ENCODE measurements around the gene CERS3. TPM values are rescaled to one million over a fixed set of nuclear protein-coding genes. Genes with fewer than 3 reads are reported as not detected.

The CERS3 gene
- polyA plus RNA-seq, 1 donor (not counting 4 experiments of a cell fraction or from before 2014, with no cell fraction given): 23.5 TPM

DNA sequence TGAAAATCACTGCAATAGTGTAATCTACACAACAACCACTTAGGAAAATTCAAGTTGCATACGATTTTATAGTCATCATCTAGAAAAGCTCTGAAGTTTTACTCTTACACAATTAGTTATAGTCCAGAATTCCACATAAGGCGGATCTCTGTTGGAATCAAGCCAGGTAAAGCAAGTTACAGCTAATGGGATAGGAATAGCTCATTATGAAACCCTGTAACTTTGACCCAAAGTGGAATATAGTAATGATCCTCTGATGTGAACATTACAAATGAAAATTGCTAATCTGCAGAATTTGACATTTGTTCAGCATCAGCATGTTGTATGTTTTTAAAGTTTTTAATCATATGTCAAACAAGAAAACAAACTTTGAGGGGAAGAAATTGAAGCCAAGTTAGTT lies 4.4 kb downstream of the CERS3 start:
- Histone ChIP-seq H3K4me1 (ENCODE audit: control insufficient read depth, extremely low read depth, insufficient read depth, low read length) (peaks cover 9% of the 10 kb centered on the region), H3K9ac (ENCODE audit: control insufficient read depth, extremely low read depth, insufficient read depth, low read length) (no peak overlapping the region), H4K20me1 (ENCODE audit: control insufficient read depth, extremely low read depth, insufficient read depth, low read length) (no peaks in the 10 kb centered on the region), H3K27me3 (ENCODE audit: control insufficient read depth, extremely low read depth, insufficient read depth, low read length) (no peaks in the 10 kb centered on the region), H3K27ac (ENCODE audit: control insufficient read depth, insufficient read depth, low read length) (no peak overlapping the region), H3K9me3 (ENCODE audit: control insufficient read depth, low read depth, low read length) (no peaks in the 10 kb centered on the region), H3K4me2 (ENCODE audit: control insufficient read depth, extremely low read depth, insufficient read depth, low read depth, low read length) (no peak overlapping the region), H3K4me3 (ENCODE audit: control insufficient read depth in 2 of 3, extremely low read depth in 1 of 3, insufficient read depth in 2 of 3, low read depth in 1 of 3, low read length in 3 of 3) (no peak overlapping the region), H2AFZ (ENCODE audit: control insufficient read depth, low read length) (no peak overlapping the region), H3K36me3 (ENCODE audit: control insufficient read depth in 2 of 2, extremely low read depth in 1 of 2, insufficient read depth in 2 of 2, low read length in 2 of 2) (peaks cover 6 to 10% of the 10 kb centered on the region in 2 experiments), H3K79me2 (ENCODE audit: control insufficient read depth, insufficient read depth, low read length) (peaks cover 2% of the 10 kb centered on the region), H3K9me1 (ENCODE audit: control insufficient read depth, extremely low read depth, insufficient read depth, low read length) (no peaks in the 10 kb centered on the region)
- FAIRE-seq (no peak), DNase-seq (ENCODE audit: low read depth, low spot score) (no peak)
- dilution Hi-C loops (cut with MboI; ENCODE audit: extremely low pct_ligation_motif_present, low sequenced_read_pairs): no loop called here
- TF ChIP-seq, protein P1, sequence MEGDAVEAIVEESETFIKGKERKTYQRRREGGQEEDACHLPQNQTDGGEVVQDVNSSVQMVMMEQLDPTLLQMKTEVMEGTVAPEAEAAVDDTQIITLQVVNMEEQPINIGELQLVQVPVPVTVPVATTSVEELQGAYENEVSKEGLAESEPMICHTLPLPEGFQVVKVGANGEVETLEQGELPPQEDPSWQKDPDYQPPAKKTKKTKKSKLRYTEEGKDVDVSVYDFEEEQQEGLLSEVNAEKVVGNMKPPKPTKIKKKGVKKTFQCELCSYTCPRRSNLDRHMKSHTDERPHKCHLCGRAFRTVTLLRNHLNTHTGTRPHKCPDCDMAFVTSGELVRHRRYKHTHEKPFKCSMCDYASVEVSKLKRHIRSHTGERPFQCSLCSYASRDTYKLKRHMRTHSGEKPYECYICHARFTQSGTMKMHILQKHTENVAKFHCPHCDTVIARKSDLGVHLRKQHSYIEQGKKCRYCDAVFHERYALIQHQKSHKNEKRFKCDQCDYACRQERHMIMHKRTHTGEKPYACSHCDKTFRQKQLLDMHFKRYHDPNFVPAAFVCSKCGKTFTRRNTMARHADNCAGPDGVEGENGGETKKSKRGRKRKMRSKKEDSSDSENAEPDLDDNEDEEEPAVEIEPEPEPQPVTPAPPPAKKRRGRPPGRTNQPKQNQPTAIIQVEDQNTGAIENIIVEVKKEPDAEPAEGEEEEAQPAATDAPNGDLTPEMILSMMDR (optimal IDR thresholded peaks at IDR 0.05 in 1 of 3, IDR thresholded peaks at IDR 0.05 in 1 of 3, conservative IDR thresholded peaks at IDR 0.05 in 1 of 3; ENCODE audit: extremely low read depth in 1 of 3, insufficient read depth in 2 of 3, low read length in 3 of 3): no peak

DNA sequence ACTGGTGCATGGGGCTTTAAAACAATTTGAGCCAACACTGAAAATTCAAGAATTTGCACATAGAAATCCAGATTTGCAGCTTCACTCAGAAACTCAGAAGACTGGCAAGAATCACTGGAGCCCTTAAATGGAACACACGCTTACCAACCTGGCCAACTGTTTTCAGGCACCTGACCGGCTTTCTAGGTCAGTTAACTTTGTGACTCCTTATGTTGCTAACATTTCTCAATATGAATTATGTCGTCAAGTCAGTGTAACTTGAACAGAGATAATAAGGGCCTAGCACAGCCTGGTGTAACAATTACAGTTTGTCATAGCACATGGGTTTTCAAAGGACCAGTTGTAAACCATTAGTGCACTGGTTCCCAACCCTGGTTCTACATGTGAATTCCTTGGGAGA lies 6.8 kb downstream of the CERS3 start:
- Histone ChIP-seq H3K4me3 (ENCODE audit: control insufficient read depth in 2 of 3, extremely low read depth in 1 of 3, insufficient read depth in 2 of 3, low read depth in 1 of 3, low read length in 3 of 3) (no peak overlapping the region), H3K4me1 (ENCODE audit: control insufficient read depth, extremely low read depth, insufficient read depth, low read length) (peaks cover 3% of the 10 kb centered on the region), H3K79me2 (ENCODE audit: control insufficient read depth, insufficient read depth, low read length) (peaks cover 2% of the 10 kb centered on the region), H3K9ac (ENCODE audit: control insufficient read depth, extremely low read depth, insufficient read depth, low read length) (no peak overlapping the region), H4K20me1 (ENCODE audit: control insufficient read depth, extremely low read depth, insufficient read depth, low read length) (no peaks in the 10 kb centered on the region), H3K9me1 (ENCODE audit: control insufficient read depth, extremely low read depth, insufficient read depth, low read length) (no peaks in the 10 kb centered on the region), H2AFZ (ENCODE audit: control insufficient read depth, low read length) (no peak overlapping the region), H3K36me3 (ENCODE audit: control insufficient read depth in 2 of 2, extremely low read depth in 1 of 2, insufficient read depth in 2 of 2, low read length in 2 of 2) (peaks cover 10 to 11% of the 10 kb centered on the region in 2 experiments), H3K9me3 (ENCODE audit: control insufficient read depth, low read depth, low read length) (no peaks in the 10 kb centered on the region), H3K27me3 (ENCODE audit: control insufficient read depth, extremely low read depth, insufficient read depth, low read length) (no peaks in the 10 kb centered on the region), H3K27ac (ENCODE audit: control insufficient read depth, insufficient read depth, low read length) (no peak overlapping the region), H3K4me2 (ENCODE audit: control insufficient read depth, extremely low read depth, insufficient read depth, low read depth, low read length) (no peak overlapping the region)
- dilution Hi-C loops (cut with MboI; ENCODE audit: extremely low pct_ligation_motif_present, low sequenced_read_pairs): no loop called here
- DNase-seq (ENCODE audit: low read depth, low spot score) (no peak), FAIRE-seq (no peak)
- no peak for TF ChIP-seq EZH2 (IDR thresholded peaks at IDR 0.05; ENCODE audit: low read length)
- TF ChIP-seq, protein P1 (optimal IDR thresholded peaks at IDR 0.05 in 1 of 3, IDR thresholded peaks at IDR 0.05 in 1 of 3, conservative IDR thresholded peaks at IDR 0.05 in 1 of 3; ENCODE audit: extremely low read depth in 1 of 3, insufficient read depth in 2 of 3, low read length in 3 of 3): no peak
